Ishikawa (cell line): ENCODE data around the gene JADE1.

Experiments used
- CEBPB ChIP-seq: IDR thresholded peaks from 2 replicates; pipeline ENCODE4 v1.6.1; 2012
- CREB1 ChIP-seq: IDR thresholded peaks from 2 replicates; pipeline ENCODE4 v1.6.1; 2012; ENCODE audit warnings: low read depth
- EGR1 ChIP-seq: IDR thresholded peaks from 2 replicates; pipeline ENCODE4 v1.6.1; 2012
- EP300 ChIP-seq: IDR thresholded peaks from 2 replicates; pipeline ENCODE4 v1.6.1; 2012; ENCODE audit warnings: borderline replicate concordance
- FOXM1 ChIP-seq: IDR thresholded peaks from 2 replicates; pipeline ENCODE4 v1.6.1; 2012; ENCODE audit warnings: low read depth, borderline replicate concordance
- MAX ChIP-seq: IDR thresholded peaks from 2 replicates; pipeline ENCODE4 v1.6.1; 2012
- NFIC ChIP-seq: IDR thresholded peaks from 2 replicates; pipeline ENCODE4 v1.6.1; 2012
- RAD21 ChIP-seq: IDR thresholded peaks from 2 replicates; pipeline ENCODE4 v1.6.1; 2012; ENCODE audit warnings: low read depth
- REST ChIP-seq: IDR thresholded peaks from 2 replicates; pipeline ENCODE4 v1.6.1; 2012; ENCODE audit warnings: low read depth, mild to moderate bottlenecking
- TAF1 ChIP-seq: IDR thresholded peaks from 2 replicates; pipeline ENCODE4 v1.6.1; 2012; ENCODE audit warnings: low read depth, mild to moderate bottlenecking
- TCF12 ChIP-seq: IDR thresholded peaks from 2 replicates; pipeline ENCODE4 v1.6.1; 2012; ENCODE audit warnings: low read depth
- TEAD4 ChIP-seq: IDR thresholded peaks from 2 replicates; pipeline ENCODE4 v1.6.1; 2012
- YY1 ChIP-seq: IDR thresholded peaks from 2 replicates; pipeline ENCODE4 v1.6.1; 2012; ENCODE audit warnings: low read depth
- ZBTB7A ChIP-seq: IDR thresholded peaks from 2 replicates; pipeline ENCODE4 v1.6.1; 2012; ENCODE audit warnings: low read depth
- TF ChIP-seq, protein P1 (sequence below): IDR thresholded peaks from 2 replicates; pipeline ENCODE4 v1.6.1; 2012

JADE1 gene

GRCh38 chr4:128835498-128836222, 26.2 kb downstream of the JADE1 start:
- TF ChIP-seq EP300: no peak
- TF ChIP-seq TCF12: no peak
- TF ChIP-seq MAX: no peak
- no peak for TF ChIP-seq CEBPB
- no peak for TF ChIP-seq ZBTB7A
- no peak for TF ChIP-seq TEAD4
- no peak for TF ChIP-seq RAD21
- no peak for TF ChIP-seq FOXM1
- TF ChIP-seq NFIC: no peak

DNA sequence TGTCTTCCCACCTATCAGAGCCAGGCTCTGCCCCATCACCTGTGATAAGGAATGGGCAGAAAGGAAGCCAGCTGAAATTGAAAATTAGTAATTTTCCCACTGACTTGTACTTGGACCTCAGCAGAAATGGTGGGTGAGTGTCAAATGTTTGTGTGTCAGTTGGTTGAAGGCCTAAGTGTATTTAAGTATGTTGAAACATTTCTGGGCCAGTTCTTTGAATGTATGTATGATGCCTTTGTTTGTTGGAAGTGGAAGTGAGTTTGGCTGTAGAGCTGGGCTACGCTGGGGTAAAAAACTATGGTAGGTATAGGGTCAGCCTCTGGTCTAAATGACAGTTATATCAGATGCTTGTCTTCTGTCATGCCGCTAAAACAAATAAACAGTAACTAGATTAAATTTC, 27.7 kb downstream of the JADE1 start:
- TF ChIP-seq TCF12 (no peak), REST (no peak), FOXM1 (no peak), MAX (no peak), CREB1 (no peak), RAD21 (no peak), NFIC (no peak), TEAD4 (no peak), EP300 (no peak), CEBPB (no peak), ZBTB7A (no peak), YY1 (no peak), EGR1 (no peak), TAF1 (no peak)
- TF ChIP-seq, protein P1, sequence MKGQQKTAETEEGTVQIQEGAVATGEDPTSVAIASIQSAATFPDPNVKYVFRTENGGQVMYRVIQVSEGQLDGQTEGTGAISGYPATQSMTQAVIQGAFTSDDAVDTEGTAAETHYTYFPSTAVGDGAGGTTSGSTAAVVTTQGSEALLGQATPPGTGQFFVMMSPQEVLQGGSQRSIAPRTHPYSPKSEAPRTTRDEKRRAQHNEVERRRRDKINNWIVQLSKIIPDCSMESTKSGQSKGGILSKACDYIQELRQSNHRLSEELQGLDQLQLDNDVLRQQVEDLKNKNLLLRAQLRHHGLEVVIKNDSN: no peak

GRCh38 chr4:128837679-128838078, 28.2 kb downstream of the JADE1 start:
- TF ChIP-seq FOXM1: no peak

DNA sequence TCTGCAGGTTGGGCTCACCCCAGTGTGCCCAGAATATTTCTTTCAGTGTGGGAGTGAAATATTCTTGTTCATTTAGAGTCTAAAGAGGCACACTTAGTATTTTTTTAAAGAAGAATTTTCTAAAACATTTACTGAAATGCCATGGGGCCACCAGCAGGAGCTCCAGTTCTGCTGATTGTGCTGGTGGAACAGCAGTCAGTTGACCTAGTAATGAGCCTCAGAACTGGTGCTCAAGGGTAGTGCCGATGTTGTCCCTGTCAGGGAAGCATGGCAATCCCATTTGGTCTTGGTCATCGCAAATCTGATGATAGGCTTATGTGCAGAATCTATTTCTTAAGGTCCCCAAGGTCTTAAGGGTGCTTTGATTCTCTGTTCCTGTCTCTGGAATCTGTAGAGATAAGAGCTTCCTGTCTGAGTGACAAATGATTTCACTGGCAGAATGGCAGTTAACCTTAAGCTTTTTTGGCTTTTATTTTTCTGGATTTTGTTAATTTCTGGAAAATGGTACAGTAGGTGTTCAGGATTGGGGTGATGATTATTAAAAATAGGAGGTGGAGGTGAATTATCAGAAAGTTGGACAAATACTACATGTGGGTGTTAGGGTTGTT, 31.3 kb downstream of the JADE1 start:
- TF ChIP-seq TAF1 (no peak), EGR1 (no peak), CREB1 (no peak), RAD21 (no peak), EP300 (no peak), MAX (no peak), ZBTB7A (no peak), TCF12 (no peak), TEAD4 (no peak), YY1 (no peak), NFIC (no peak), REST (no peak), CEBPB (no peak), FOXM1 (no peak)
- TF ChIP-seq, protein P1: no peak

DNA sequence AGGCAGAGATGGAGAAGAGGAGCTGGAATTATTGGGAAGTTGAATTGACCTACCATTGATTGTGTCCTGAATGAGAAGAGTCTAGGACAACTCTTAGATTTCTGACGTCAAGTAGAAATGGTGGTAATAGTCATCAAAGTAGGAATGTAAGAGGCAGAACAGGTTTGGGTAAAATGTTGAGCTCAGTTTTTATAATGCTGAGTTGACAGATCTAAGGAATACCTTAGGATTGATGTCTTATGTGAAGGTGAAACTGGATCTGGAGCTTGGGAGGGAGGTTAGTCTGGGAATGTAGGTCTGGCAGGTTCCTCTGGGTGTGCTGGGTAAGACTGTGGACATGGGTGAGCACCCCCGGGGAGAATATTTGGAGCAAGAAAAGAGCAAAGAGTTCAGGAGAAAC, 31.9 kb downstream of the JADE1 start:
- TF ChIP-seq TEAD4 (peak; percentile 48; the same call in 1 of the 2 replicates), CREB1 (no peak), EP300 (0 out of 2 replicates have a peak, but pooled peaks have one; percentile 25)

GRCh38 chr4:128844931-128845330, 35.4 kb downstream of the JADE1 start:
- TF ChIP-seq CEBPB (no peak), TCF12 (no peak), MAX (no peak), CREB1 (no peak), REST (no peak), RAD21 (no peak), EGR1 (no peak)
